HG03135 (cell line): ENCODE results near the gene PSTPIP1.

Experiments used
- ATAC-seq: cut with Tn5 transposase; IDR thresholded peaks from one replicate; pipeline ENCODE4 v1.9.1; 2021; ENCODE audit warnings: mild to moderate bottlenecking, moderate library complexity; ENCODE audit not compliant: unreplicated experiment

Gene PSTPIP1

GRCh38 chr15:77017761-77018720 is 23.1 kb downstream of the PSTPIP1 start:
- no peak for ATAC-seq

- ATAC-seq, result no peak
These were observed 24.0 kb downstream of the PSTPIP1 start for GRCh38 chr15:77018796-77019505.

GRCh38 chr15:77019521-77020331 is 24.8 kb downstream of the PSTPIP1 start:
- no peak for ATAC-seq

- ATAC-seq, result no peak
These were observed 25.6 kb downstream of the PSTPIP1 start for GRCh38 chr15:77020348-77021087.

- no peak for ATAC-seq
These were observed 26.2 kb downstream of the PSTPIP1 start for GRCh38 chr15:77021088-77021481.

GRCh38 chr15:77021803-77022381 is 27.0 kb downstream of the PSTPIP1 start:
- ATAC-seq, result no peak

GRCh38 chr15:77022646-77023575 is 28.0 kb downstream of the PSTPIP1 start:
- ATAC-seq, result no peak

- ATAC-seq, result no peak
These were observed 28.8 kb downstream of the PSTPIP1 start for GRCh38 chr15:77023576-77024272.

GRCh38 chr15:77024273-77025082 is 29.6 kb downstream of the PSTPIP1 start:
- ATAC-seq, result no peak

- no peak for ATAC-seq
These were observed 30.4 kb downstream of the PSTPIP1 start for GRCh38 chr15:77025083-77025901.

GRCh38 chr15:77025941-77026411 is 31.1 kb downstream of the PSTPIP1 start:
- ATAC-seq, result no peak

- ATAC-seq, result no peak
These were observed 31.7 kb downstream of the PSTPIP1 start for GRCh38 chr15:77026501-77027110.

- no peak for ATAC-seq
These were observed 32.3 kb downstream of the PSTPIP1 start for GRCh38 chr15:77027111-77027696.

- no peak for ATAC-seq
These were observed 32.9 kb downstream of the PSTPIP1 start for GRCh38 chr15:77027697-77028450.
